SK-N-SH treated with all-trans-retinoic acid at 6 μM for 48 hours (cell line): ENCODE measurements around the gene PLCB2.

ENCODE experiments used
- ATAC-seq: fragments of 200-7000 bp; cut with Tn5 transposase; 3 replicates; pipeline ENCODE4 v1.9.1; 2020; ENCODE audit warnings: mild to moderate bottlenecking, moderate library complexity
- ARNTL ChIP-seq: fragments of 450-650 bp; formaldehyde crosslinking; IDR thresholded peaks from 2 replicates; pipeline ENCODE4 v1.5.0; 2020; ENCODE audit warnings: low read depth, mild to moderate bottlenecking, moderate library complexity, borderline replicate concordance
- BACH2 ChIP-seq: fragments of 250-450 bp; sonication (Bioruptor Pico); IDR thresholded peaks from 2 replicates; pipeline ENCODE4 v1.9.0; 2021; ENCODE audit warnings: mild to moderate bottlenecking, borderline replicate concordance
- CSDC2 ChIP-seq: fragments of 250-450 bp; sonication (Bioruptor Pico); IDR thresholded peaks from 2 replicates; pipeline ENCODE4 v1.5.0; 2020; ENCODE audit warnings: mild to moderate bottlenecking, moderate library complexity
- ESRRG ChIP-seq: fragments of 250-450 bp; sonication (Bioruptor Pico); IDR thresholded peaks from 2 replicates; pipeline ENCODE4 v1.6.1; 2021; ENCODE audit warnings: mild to moderate bottlenecking
- GLIS3 ChIP-seq: fragments of 250-450 bp; sonication (Bioruptor Pico); IDR thresholded peaks from 2 replicates; pipeline ENCODE4 v1.5.0; 2020; ENCODE audit warnings: mild to moderate bottlenecking, moderate library complexity
- PPARA ChIP-seq: fragments of 250-450 bp; sonication (Bioruptor Pico); IDR thresholded peaks from 2 replicates; pipeline ENCODE4 v1.5.0; 2020; ENCODE audit warnings: mild to moderate bottlenecking, borderline replicate concordance
- SNAI2 ChIP-seq: fragments of 250-450 bp; sonication (Bioruptor Pico); IDR thresholded peaks from 2 replicates; pipeline ENCODE4 v1.5.0; 2020; ENCODE audit warnings: mild to moderate bottlenecking, moderate library complexity
- TCF4 ChIP-seq: fragments of 250-450 bp; sonication (Bioruptor Pico); IDR thresholded peaks from 2 replicates; pipeline ENCODE4 v1.8.0; 2021; ENCODE audit warnings: mild to moderate bottlenecking, moderate library complexity, borderline replicate concordance
- TOX ChIP-seq: fragments of 250-450 bp; sonication (Bioruptor Pico); IDR thresholded peaks from 2 replicates; pipeline ENCODE4 v1.8.0; 2021; ENCODE audit warnings: mild to moderate bottlenecking, moderate library complexity, borderline replicate concordance
- ZC3H10 ChIP-seq: fragments of 250-450 bp; sonication (Bioruptor Pico); IDR thresholded peaks from 2 replicates; pipeline ENCODE4 v1.5.1; 2021; ENCODE audit warnings: mild to moderate bottlenecking, moderate library complexity
- ZNF70 ChIP-seq: fragments of 450-650 bp; formaldehyde crosslinking; IDR thresholded peaks from 2 replicates; pipeline ENCODE4 v1.5.0; 2020; ENCODE audit warnings: mild to moderate bottlenecking, moderate library complexity
- ZNF8 ChIP-seq: fragments of 450-650 bp; formaldehyde crosslinking; IDR thresholded peaks from 2 replicates; pipeline ENCODE4 v1.5.0; 2020; ENCODE audit warnings: mild to moderate bottlenecking, moderate library complexity
- TF ChIP-seq, protein P1 (sequence below): fragments of 250-450 bp; sonication (Bioruptor Pico); IDR thresholded peaks from 2 replicates; pipeline ENCODE4 v1.5.1; 2020; ENCODE audit warnings: low read depth, mild to moderate bottlenecking, moderate library complexity
- TF ChIP-seq, protein P2 (sequence below): fragments of 250-450 bp; sonication (Bioruptor Pico); IDR thresholded peaks from 2 replicates; pipeline ENCODE4 v1.8.0; 2020; ENCODE audit warnings: mild to moderate bottlenecking, moderate library complexity, borderline replicate concordance
- TF ChIP-seq, protein P3 (sequence below): fragments of 250-450 bp; sonication (Bioruptor Pico); IDR thresholded peaks from 2 replicates; pipeline ENCODE4 v1.8.0; 2021; ENCODE audit warnings: low read depth, mild to moderate bottlenecking, moderate library complexity, borderline replicate concordance
- TF ChIP-seq, protein P4 (sequence below): fragments of 250-450 bp; sonication (Bioruptor Pico); IDR thresholded peaks from 2 replicates; pipeline ENCODE4 v1.5.0; 2020; ENCODE audit warnings: mild to moderate bottlenecking, moderate library complexity

Gene PLCB2

DNA sequence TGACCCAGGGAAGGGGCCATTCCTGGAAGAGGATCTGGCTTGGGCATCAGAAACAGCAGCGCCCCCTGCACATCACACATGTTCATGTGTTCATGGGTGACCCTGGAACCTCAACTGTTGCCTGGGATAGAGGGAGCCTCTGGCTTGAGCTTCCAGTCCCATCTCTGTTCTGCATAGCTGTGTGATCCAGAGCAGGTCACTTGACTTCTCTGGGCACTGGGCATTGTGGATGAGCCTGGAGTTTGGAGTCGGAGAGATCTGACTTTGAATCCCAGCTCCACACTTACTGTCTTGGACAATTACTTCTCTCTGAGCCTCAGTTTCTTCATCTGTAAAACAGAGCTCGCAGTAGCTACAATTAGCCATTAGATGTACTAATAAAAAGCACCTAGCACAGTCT, 53.3 kb downstream of the PLCB2 start:
- TF ChIP-seq ZNF70 (CRISPR knock-in tag) (no peak), SNAI2 (CRISPR knock-in tag) (no peak), TCF4 (CRISPR knock-in tag) (no peak), ESRRG (CRISPR knock-in tag) (no peak), GLIS3 (CRISPR knock-in tag) (no peak), ARNTL (CRISPR knock-in tag) (no peak), PPARA (CRISPR knock-in tag) (no peak)
- TF ChIP-seq, protein P1, sequence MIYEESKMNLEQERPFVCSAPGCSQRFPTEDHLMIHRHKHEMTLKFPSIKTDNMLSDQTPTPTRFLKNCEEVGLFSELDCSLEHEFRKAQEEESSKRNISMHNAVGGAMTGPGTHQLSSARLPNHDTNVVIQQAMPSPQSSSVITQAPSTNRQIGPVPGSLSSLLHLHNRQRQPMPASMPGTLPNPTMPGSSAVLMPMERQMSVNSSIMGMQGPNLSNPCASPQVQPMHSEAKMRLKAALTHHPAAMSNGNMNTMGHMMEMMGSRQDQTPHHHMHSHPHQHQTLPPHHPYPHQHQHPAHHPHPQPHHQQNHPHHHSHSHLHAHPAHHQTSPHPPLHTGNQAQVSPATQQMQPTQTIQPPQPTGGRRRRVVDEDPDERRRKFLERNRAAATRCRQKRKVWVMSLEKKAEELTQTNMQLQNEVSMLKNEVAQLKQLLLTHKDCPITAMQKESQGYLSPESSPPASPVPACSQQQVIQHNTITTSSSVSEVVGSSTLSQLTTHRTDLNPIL = no peak
- no peak for ATAC-seq

DNA sequence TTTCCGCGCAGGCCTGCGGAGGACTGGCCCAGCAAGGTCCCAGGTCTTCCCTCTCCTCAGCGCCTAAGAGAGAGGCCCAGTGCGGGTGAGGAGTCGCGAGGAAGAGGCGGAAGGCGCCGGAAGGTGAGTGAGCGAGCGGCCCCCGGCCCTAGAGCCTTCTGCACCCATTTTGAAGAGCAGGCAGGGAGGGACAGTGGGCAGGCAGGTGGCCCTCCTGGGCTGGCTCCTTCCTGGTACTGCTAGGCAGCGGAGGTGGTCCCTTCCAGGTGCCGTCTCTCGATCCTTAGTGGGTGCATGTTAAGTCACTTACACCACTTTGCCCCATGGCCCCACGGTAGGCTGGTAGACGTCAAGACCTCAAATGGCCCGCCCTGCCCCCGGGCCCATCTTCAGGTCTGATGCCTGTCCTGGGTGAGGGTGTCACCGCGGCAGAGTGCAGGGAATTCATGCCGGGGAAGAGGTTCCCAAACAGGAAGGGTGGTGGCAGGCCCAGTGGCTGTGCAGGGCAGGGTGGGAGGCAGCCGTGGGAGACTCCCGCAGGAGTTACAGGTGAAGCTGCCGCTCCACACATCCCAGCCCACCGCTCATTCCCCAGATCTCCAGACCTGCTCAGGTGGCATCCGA, 54.5 kb downstream of the PLCB2 start:
- TF ChIP-seq ZC3H10 (CRISPR knock-in tag) (no peak), GLIS3 (CRISPR knock-in tag) (no peak), ZNF8 (no peak), TOX (CRISPR knock-in tag) (no peak), TCF4 (CRISPR knock-in tag) (no peak)
- TF ChIP-seq, protein P2, sequence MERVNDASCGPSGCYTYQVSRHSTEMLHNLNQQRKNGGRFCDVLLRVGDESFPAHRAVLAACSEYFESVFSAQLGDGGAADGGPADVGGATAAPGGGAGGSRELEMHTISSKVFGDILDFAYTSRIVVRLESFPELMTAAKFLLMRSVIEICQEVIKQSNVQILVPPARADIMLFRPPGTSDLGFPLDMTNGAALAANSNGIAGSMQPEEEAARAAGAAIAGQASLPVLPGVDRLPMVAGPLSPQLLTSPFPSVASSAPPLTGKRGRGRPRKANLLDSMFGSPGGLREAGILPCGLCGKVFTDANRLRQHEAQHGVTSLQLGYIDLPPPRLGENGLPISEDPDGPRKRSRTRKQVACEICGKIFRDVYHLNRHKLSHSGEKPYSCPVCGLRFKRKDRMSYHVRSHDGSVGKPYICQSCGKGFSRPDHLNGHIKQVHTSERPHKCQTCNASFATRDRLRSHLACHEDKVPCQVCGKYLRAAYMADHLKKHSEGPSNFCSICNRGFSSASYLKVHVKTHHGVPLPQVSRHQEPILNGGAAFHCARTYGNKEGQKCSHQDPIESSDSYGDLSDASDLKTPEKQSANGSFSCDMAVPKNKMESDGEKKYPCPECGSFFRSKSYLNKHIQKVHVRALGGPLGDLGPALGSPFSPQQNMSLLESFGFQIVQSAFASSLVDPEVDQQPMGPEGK (CRISPR knock-in tag) = no peak
- TF ChIP-seq, protein P3, sequence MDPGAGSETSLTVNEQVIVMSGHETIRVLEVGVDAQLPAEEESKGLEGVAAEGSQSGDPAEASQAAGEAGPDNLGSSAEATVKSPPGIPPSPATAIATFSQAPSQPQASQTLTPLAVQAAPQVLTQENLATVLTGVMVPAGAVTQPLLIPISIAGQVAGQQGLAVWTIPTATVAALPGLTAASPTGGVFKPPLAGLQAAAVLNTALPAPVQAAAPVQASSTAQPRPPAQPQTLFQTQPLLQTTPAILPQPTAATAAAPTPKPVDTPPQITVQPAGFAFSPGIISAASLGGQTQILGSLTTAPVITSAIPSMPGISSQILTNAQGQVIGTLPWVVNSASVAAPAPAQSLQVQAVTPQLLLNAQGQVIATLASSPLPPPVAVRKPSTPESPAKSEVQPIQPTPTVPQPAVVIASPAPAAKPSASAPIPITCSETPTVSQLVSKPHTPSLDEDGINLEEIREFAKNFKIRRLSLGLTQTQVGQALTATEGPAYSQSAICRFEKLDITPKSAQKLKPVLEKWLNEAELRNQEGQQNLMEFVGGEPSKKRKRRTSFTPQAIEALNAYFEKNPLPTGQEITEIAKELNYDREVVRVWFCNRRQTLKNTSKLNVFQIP (CRISPR knock-in tag) = no peak
- TF ChIP-seq, all 23 proteins: peak for 0
- ATAC-seq = peak; percentile 7; the same call in 1 of the 3 replicates

DNA sequence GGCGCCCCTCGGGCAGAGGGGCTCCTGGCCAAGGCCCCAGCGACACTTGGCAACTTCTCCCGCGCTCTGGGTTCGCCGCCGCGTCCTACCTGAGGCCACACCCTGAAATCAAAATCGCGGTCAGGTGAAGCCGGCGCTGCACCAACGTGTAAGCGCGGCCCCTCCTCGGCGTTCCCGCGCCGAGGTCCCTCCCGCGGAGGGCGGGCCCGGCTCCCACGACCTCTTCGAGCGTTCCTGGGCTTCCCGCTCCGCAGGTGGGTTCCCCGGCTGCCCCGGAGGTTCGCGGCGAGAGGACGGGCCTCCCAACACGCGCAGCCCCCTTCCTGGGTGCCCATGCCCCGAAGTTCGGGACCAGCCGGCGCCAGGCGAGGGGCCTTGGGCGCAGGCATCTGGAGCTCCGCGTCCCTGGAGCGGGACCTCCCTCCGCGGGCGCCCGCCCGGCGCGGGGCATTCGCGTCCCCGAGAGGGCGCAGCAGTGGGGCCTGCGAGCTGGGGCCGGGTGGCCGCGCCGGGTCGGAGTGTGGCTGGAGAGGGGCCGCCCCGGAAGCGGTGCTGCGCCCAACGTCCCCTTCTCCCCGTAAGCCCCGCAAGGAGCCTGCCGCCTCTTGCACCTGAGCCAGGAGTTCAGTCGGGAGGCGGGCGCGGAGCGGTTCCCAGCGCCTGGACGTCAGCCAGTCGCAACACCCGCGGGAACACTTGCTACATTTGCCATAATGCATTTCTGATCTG, 55.1 kb downstream of the PLCB2 start:
- peak; percentile 35 for ATAC-seq
- TF ChIP-seq CSDC2 (no peak), PPARA (CRISPR knock-in tag) (no peak), ZC3H10 (CRISPR knock-in tag) (no peak)
- TF ChIP-seq, protein P4, sequence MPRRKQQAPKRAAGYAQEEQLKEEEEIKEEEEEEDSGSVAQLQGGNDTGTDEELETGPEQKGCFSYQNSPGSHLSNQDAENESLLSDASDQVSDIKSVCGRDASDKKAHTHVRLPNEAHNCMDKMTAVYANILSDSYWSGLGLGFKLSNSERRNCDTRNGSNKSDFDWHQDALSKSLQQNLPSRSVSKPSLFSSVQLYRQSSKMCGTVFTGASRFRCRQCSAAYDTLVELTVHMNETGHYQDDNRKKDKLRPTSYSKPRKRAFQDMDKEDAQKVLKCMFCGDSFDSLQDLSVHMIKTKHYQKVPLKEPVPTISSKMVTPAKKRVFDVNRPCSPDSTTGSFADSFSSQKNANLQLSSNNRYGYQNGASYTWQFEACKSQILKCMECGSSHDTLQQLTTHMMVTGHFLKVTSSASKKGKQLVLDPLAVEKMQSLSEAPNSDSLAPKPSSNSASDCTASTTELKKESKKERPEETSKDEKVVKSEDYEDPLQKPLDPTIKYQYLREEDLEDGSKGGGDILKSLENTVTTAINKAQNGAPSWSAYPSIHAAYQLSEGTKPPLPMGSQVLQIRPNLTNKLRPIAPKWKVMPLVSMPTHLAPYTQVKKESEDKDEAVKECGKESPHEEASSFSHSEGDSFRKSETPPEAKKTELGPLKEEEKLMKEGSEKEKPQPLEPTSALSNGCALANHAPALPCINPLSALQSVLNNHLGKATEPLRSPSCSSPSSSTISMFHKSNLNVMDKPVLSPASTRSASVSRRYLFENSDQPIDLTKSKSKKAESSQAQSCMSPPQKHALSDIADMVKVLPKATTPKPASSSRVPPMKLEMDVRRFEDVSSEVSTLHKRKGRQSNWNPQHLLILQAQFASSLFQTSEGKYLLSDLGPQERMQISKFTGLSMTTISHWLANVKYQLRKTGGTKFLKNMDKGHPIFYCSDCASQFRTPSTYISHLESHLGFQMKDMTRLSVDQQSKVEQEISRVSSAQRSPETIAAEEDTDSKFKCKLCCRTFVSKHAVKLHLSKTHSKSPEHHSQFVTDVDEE = no peak

DNA sequence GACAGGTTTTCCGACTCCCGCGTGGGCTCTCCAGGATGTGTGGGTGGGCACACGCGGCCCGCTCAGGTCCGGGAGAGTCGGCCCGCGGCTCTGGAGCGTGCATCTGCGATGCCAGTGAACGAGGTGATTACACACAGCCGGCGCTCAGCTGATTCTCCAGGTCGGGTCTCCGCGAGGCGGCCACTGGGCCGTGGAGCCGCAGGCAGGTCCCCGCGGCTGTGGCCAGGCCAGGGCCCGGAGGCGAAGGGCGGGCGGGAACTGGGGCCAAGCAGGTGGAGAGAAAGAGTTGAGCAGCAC, 55.6 kb downstream of the PLCB2 start:
- TF ChIP-seq, protein P4 = no peak
- TF ChIP-seq CSDC2 (no peak), BACH2 (CRISPR knock-in tag) (no peak)
- TF ChIP-seq, all 23 proteins: peak for 0
- ATAC-seq = no peak
